ENCODE measurements around the gene KRTAP2-1.
"Not testable (repeated sequence)": the region's sequence is repeated elsewhere in the genome, so short reads cannot be mapped to it uniquely, and the experiment has no call there.

Gene KRTAP2-1

GRCh38 chr17:41010441-41010840 lies 36.7 kb downstream of the KRTAP2-1 start:
- DNase-seq = no peak

GRCh38 chr17:41009936-41010335 lies 37.2 kb downstream of the KRTAP2-1 start:
- DNase-seq = no peak

GRCh38 chr17:41009301-41009760 lies 37.8 kb downstream of the KRTAP2-1 start:
- DNase-seq = peak; percentile 84

- peak; percentile 73 for DNase-seq
Measured at GRCh38 chr17:41008811-41009210, 38.3 kb downstream of the KRTAP2-1 start, which contains the start of gene KRTAP3-1. Gene KRTAP3-1, minus strand, starts transcription at chr17:41009128. Its CDS starts 54 bp downstream, at chr17:41009074.

GRCh38 chr17:41004397-41004796 lies 42.7 kb downstream of the KRTAP2-1 start:
- DNase-seq = no peak

- no peak for DNase-seq
Measured at GRCh38 chr17:41003926-41004325, 43.2 kb downstream of the KRTAP2-1 start.

GRCh38 chr17:41002814-41003213 lies 44.3 kb downstream of the KRTAP2-1 start:
- no peak for DNase-seq

- DNase-seq = no peak
Measured at GRCh38 chr17:41001795-41002194, 45.3 kb downstream of the KRTAP2-1 start.

GRCh38 chr17:40999563-40999962 lies 47.6 kb downstream of the KRTAP2-1 start, which contains the start of gene KRTAP3-2:
Gene KRTAP3-2, minus strand, starts transcription at chr17:40999906. Its CDS starts 53 bp downstream, at chr17:40999853.
- not testable (repeated sequence) for DNase-seq

- DNase-seq = no peak
Measured at GRCh38 chr17:40997361-40997760, 49.8 kb downstream of the KRTAP2-1 start.

- no peak for DNase-seq
Measured at GRCh38 chr17:40996829-40997228, 50.3 kb downstream of the KRTAP2-1 start.

Data from islet precursor cell (in vitro differentiated cells).